ENCODE measurements around the gene ATG101.

DNA sequence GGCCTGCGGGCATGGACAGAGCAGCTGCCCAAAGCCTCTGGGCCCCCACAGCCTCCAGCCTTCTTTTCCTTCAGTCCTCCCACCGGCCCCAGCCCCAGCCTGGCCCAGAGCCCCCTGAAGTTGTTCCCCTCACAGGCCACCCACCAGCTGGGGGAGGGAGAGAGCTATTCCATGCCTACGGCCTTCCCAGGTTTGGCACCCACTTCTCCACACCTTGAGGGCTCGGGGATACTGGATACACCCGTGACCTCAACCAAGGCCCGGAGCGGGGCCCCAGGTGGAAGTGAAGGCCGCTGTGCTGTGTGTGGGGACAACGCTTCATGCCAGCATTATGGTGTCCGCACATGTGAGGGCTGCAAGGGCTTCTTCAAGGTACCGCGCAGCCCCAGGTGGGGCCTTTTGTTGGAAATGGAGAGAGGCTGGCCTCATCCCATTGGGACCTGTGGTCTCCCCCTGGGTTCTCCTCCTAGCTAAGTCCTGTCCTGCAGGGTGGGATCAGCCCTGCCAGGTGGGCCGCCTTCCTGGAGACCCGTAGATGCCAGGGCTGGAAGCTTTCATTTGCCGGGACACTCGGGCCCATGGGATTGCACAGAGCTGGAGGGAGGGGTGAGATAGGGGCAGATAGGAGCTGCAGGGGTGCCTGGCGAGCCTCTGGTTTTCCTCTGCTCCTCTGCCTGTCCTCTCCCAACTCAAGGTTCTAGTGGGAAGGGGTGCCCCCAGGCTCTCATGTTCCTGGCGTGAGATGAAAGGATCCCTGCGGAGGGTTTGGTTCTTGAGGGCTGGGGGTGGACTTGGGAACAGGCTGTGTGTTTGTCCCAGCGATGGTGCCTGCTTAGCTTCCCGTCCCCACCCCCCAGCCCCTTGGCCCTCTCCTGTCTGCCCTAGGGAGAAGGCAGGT lies 14.7 kb upstream of the ATG101 start:
- TF ChIP-seq, protein P1, sequence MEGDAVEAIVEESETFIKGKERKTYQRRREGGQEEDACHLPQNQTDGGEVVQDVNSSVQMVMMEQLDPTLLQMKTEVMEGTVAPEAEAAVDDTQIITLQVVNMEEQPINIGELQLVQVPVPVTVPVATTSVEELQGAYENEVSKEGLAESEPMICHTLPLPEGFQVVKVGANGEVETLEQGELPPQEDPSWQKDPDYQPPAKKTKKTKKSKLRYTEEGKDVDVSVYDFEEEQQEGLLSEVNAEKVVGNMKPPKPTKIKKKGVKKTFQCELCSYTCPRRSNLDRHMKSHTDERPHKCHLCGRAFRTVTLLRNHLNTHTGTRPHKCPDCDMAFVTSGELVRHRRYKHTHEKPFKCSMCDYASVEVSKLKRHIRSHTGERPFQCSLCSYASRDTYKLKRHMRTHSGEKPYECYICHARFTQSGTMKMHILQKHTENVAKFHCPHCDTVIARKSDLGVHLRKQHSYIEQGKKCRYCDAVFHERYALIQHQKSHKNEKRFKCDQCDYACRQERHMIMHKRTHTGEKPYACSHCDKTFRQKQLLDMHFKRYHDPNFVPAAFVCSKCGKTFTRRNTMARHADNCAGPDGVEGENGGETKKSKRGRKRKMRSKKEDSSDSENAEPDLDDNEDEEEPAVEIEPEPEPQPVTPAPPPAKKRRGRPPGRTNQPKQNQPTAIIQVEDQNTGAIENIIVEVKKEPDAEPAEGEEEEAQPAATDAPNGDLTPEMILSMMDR (optimal IDR thresholded peaks at IDR 0.05 in 1 of 3, IDR thresholded peaks at IDR 0.05 in 1 of 3, conservative IDR thresholded peaks at IDR 0.05 in 1 of 3; ENCODE audit: extremely low read depth in 1 of 3, insufficient read depth in 2 of 3, low read length in 3 of 3), result no peak
- TF ChIP-seq EZH2 (IDR thresholded peaks at IDR 0.05; ENCODE audit: low read length), result no peak
